ENCODE results near the gene PODNL1.
A peak's percentile ranks its signal among the peaks of the same experiment; 100 is the strongest.

The PODNL1 gene

DNA sequence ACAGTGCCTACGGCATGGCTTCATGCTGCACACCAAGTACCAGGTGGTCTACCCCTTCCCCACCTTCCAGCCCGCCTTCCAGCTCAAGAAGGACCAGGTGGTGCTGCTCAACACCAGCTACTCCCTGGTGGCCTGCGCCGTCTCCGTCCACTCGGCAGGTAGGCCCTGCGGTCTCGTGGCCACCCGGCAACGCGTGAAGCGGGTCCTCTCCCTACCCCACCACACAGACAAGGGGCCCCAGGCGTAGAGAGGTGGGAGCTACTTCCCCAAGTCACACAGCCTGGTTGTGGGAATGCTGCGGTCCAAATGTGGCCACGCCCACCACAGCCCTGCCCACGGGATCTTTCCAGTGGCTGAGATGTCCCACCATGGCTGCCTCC, 18.1 kb upstream of the PODNL1 start:
- no peak for DNase-seq (ENCODE audit: low spot score)

DNA sequence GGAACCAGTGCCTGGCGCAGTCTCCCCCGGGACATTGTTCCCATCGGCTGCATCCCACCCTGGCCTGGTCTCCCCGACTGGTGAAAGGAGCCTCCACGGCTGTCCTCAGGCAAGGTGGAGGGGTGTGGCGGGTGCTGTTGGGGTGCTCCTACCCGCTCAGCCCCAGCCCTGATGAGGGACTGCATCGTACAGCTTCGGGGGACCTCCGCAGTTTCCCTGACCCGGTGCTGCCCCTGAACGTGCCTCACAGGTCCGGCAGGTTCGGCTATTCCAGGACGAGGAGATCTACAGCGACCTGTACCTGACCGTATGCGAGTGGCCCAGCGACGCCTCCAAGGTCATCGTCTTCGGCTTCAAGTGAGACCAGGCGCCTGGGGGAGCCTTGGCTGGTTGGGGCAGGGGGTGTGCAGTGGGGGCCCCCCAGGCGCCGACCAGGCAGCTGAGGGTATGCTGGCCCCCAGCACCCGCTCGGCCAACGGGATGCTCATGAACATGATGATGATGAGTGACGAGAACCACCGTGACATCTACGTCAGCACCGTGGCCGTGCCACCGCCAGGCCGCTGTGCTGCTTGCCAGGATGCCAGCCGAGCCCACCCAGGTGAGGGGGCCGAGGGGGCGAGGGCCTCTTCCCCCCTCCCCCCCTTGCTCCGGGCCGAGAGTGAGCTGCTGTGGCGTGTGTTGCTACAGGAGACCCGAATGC, 17.6 kb upstream of the PODNL1 start:
- no peak for DNase-seq (ENCODE audit: low spot score)

GRCh38 chr19:13954185-13954584, 16.0 kb upstream of the PODNL1 start:
- DNase-seq (ENCODE audit: low spot score): no peak

DNA sequence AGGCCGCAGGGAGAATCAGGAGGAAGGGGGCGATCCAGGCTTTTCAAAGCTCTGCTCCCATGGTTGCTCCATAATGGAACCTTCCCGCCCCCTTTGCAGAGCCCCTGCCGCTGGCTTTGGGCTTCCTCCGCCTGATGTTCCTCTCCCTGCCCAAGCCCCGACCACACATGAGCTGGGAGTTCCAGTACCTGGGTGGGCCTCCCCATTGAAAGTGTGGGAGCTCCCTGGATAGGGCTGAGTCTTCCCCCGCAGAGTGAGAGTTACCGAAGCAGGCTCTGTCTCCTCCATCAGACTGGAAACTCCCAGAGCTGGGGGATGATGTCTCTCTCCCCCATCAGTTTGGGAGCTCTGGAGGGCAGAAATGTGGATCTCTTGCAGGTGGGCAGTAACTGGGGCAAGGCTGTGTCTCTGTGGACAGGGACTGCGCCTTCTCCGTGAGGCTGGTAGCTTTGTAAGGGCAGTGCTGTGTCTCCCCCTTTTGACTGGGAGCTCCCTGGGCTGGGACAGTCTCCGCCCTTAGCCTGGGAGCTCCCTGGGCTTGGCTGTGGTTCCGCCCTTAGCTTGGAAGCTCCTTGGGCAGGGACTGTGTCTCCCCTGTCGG, 14.8 kb upstream of the PODNL1 start:
- DNase-seq (ENCODE audit: low spot score): peak; percentile 86

- DNase-seq (ENCODE audit: low spot score): peak; percentile 100
Observed at GRCh38 chr19:13952154-13952930, 14.1 kb upstream of the PODNL1 start, which contains the start of gene DCAF15. Gene DCAF15 (plus strand): TSS chr19:13952509. CDS start chr19:13952513, 4 bp downstream.

GRCh38 chr19:13951799-13952153, 13.6 kb upstream of the PODNL1 start:
- no peak for DNase-seq (ENCODE audit: low spot score)

GRCh38 chr19:13951043-13951442, 12.8 kb upstream of the PODNL1 start:
- no peak for DNase-seq (ENCODE audit: low spot score)

DNA sequence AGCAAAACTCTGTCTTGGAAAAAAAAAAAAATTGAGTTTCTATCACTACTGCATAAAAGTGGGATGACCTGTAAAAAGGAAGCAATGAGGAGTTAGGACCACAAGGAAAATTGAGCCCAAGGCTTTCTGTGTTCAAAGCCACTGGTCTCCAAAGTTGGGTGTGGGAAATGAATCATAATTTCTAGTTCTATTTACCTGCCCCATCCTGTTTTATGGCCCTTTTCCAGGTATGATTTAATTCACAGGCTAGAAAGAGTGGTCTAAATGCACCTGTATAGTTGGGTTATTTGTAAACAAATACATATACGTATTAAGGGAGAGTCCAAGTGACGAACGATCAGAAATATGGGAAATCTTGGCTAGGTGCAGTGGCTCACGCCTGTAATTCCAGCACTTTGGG, 8.2 kb upstream of the PODNL1 start:
- DNase-seq (ENCODE audit: low spot score): no peak

GRCh38 chr19:13942023-13942684, 3.9 kb upstream of the PODNL1 start:
- no peak for DNase-seq (ENCODE audit: low spot score)

DNA sequence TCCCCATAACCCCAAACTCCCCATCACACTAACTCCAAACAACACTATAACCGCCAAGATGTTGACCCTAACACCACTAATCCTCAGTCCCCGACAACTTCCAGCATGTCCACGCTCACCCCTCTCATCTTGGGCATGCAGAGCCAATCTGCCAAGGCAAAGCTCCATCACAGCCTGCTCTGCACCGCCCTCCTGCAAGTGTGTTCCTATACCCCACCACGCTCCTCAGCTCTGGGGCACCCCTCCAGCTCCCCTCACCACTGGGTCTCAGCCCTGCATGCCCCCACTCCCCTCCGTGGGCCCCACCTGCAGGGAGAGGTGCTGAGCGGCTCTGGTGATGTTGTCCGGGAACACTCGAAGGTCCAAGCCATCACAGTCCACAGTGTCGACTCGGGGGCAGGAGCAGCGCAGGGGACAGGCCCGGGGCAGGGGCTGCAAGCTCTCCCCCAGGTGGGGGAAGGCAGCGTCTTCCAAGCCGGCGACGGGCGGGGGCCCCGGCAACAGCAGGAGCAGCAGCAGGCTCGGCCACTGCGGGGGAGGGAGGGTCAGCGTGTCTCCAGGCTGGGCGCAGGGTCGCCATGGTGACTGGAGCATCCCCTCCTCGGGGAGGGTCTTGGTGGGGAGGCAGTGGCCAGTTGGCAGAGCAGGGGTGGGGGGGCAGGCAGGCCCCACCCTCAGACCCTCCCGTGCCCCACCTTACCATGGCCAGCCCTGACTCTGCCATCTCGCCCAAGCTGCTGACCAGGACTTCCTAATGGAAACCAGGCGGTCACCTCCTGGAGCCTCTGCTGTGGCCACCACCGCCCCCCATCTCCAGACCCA, 527 bp downstream of the PODNL1 start:
- no peak for DNase-seq (ENCODE audit: low spot score)

DNA sequence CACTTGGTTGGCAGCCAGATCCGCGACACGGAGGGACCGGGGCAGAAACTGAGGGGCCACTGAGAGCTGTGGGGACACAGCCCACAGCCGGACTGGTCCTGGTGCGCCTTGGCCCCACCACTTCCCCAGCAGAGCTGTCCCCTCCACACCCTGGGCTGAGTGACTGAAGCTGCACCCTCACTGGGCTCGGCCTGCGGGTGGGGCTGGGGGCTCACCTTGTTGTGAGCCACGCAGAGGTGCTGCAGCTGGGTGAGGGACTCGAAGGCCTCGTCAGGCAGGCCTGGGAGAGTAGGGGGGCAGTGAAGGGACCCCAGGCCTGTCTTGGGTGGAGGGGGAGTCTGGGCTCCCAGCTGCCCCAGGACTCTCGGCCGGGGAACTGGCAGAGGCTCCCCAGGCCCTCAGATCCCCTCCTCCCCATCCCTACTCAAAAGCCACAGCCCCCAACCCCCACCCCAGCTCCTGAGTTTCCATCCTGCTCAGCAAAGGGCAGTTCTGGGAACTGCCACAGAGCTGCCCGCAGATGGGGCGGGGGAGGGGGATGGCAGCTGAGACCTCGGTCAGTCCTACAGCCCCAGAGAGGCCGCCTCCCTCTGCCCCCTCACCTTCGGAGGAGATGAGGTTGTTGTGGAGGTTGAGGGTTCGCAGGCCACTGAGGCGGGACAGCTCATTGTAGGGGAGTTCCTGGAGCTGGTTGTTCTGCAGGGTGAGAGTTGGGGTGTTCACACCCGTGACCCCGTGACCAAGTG, 2.3 kb downstream of the PODNL1 start:
- no peak for DNase-seq (ENCODE audit: low spot score)

GRCh38 chr19:13934785-13935109, 3.5 kb downstream of the PODNL1 start:
- no peak for DNase-seq (ENCODE audit: low spot score)

DNA sequence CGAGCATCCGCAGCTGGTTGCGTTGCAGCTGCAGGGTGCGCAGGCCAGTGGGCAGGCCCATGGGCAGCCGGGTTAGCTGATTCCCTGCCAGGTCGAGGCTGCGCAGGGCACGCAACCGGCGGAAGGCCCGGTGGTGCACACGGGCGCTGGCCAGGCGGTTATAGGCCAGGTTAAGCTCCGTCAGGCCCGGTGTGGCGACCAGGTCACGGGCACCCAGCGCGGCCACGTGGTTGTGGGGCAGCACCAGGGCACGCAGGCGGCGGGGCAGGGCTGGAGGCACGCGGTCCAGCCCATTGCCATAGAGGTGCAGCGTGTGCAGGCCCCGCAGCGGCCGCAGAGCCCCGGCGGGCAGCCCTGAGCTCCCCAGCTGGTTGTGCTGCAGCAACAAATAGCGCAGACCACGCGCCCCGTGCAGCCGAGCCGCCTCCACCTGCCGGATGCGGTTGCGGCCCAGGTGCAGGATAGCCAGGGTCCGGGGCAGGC, 5.3 kb downstream of the PODNL1 start:
- DNase-seq (ENCODE audit: low spot score): no peak

DNA sequence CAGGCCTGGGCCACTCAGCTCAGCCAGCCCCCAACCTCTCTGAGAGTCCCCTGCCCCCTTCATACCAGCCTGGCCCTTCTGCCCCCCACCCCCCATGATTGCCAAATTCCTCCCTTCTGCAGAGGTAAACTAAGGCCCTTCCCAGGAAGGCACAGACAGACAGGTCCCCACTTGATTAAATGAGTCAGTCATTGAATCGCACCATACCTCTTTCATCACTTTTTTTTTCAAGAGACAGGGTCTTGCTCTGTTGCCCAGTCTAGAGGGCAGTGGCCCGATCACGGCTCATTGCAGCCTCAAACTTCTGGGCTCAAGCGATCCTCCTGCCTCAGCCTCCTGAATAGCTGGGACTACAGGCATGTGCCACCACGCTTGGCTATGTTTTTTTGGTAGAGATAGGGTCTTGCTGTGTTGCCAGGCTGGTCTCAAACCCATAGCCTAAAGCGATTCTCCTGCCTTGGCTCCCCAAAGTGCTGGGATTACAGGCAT, 6.0 kb downstream of the PODNL1 start:
- no peak for DNase-seq (ENCODE audit: low spot score)

GRCh38 chr19:13931391-13932148, 6.6 kb downstream of the PODNL1 start:
- no peak for DNase-seq (ENCODE audit: low spot score)

DNA sequence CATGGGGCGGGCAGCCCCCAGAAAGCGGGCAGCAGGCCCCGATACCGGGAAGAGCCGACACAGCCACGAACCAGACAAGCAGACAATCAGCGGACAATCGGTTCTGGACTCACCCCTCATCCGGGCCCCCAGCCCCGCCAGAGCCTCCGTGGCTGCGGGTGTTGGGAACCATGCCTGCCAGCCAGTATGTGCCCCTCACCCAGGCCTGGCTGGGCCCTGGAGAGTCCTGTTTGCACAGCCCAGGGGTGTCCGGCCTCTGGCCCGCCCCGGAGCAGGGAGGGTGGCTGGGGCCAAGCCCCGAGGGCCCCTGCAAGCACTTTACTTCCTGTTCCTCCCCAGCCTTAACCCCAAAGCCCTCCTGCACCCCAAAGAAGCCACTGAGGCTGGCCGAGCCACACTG, 7.8 kb downstream of the PODNL1 start:
- no peak for DNase-seq (ENCODE audit: low spot score)

DNA sequence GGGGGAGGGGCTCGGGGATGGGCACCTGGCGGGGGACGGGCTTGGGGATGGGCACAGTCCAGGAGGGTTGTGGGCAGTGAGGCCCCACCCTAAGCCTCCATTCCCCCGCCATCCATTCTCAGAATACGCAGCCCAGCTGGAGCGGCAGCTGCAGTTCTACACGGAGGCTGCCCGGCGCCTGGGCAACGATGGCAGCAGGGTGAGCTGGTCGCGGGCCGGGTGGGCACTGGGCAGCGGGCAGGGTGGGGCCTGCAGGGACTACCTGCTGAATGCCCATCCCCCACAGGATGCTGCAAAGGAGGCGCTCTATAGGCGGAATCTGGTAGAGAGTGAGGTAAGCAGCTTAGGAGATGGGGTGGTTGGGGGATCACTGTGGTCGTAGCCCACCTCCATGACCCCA, 8.3 kb downstream of the PODNL1 start:
- no peak for DNase-seq (ENCODE audit: low spot score)

GRCh38 chr19:13929340-13929739, 8.9 kb downstream of the PODNL1 start:
- no peak for DNase-seq (ENCODE audit: low spot score)

- no peak for DNase-seq (ENCODE audit: low spot score)
Observed at GRCh38 chr19:13926715-13927114, 11.5 kb downstream of the PODNL1 start.

DNA sequence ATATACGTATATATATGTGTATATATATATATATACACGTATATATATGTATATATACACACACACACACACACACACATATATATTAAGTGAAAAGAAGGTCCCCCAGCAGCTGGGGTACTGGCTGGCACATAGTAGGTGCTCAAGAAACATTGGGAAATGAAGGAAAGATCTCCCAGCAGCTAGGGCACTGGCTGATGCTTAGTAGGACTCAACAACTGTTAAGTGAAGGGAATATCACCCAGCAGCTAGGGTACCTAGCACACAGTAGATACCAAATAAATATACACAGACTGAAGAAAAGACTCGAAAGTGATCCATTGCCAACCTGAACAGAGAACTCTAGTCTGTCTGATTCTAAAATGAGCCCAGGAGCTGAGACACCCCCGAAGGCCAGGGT, 12.2 kb downstream of the PODNL1 start:
- no peak for DNase-seq (ENCODE audit: low spot score)

Measured in hepatic stellate cell (primary cell).